ENCODE data around the gene SESN2.

SESN2 gene

DNA sequence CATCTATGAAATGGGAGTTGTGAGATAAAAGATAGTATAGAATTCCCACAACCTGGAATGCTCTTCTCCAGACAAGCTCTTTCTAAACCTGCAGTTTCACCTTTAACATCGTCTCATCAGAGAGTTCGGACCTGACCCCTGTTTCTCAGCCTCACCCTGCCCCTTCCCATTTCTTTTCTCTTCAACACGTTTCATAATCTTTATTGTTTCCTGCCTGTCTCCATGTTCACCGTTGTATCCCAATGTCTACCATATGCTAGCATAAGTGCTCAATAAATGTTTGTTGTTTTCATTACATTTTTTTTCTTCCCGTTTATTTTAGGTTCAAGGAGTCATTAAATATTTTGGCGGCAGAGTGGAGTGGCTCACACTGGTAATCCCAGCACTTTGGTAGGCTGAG is 32.4 kb downstream of the SESN2 start:
- Histone ChIP-seq H3K27me3 (replicated peaks) (no peaks in the 10 kb centered on the region), H3K4me3 (ENCODE audit: low read depth, low read length) (no peak overlapping the region), H3K36me3 (replicated peaks) (no peaks in the 10 kb centered on the region), H3K27ac (no peak overlapping the region)
- no peak for DNase-seq
- TF ChIP-seq, protein P1, sequence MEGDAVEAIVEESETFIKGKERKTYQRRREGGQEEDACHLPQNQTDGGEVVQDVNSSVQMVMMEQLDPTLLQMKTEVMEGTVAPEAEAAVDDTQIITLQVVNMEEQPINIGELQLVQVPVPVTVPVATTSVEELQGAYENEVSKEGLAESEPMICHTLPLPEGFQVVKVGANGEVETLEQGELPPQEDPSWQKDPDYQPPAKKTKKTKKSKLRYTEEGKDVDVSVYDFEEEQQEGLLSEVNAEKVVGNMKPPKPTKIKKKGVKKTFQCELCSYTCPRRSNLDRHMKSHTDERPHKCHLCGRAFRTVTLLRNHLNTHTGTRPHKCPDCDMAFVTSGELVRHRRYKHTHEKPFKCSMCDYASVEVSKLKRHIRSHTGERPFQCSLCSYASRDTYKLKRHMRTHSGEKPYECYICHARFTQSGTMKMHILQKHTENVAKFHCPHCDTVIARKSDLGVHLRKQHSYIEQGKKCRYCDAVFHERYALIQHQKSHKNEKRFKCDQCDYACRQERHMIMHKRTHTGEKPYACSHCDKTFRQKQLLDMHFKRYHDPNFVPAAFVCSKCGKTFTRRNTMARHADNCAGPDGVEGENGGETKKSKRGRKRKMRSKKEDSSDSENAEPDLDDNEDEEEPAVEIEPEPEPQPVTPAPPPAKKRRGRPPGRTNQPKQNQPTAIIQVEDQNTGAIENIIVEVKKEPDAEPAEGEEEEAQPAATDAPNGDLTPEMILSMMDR (IDR thresholded peaks at IDR 0.05; ENCODE audit: low read depth, low read length, missing control alignments): no peak
- in situ Hi-C loops (cut with HindIII; ENCODE audit: low pct_ligation_motif_present, low sequenced_read_pairs): no loop called here

DNA sequence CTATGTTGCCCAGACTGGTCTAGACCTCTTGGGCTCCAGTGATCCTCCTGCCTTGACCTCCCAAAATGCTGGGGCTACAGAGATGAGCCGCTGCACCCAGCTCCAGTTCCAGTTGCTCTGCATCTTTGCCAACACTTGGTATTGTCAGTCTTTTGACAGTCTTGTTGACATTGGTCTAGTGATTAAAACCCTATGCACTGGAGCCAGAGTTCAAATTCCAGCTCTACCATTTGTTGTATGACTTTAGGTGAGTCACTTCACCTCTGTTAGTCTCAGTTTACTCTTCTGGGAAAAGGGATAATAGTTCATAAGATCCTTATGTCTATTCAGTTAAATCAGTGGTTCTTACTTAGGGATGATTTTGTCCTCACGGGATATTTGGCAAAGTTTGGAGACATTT is 36.6 kb downstream of the SESN2 start:
- TF ChIP-seq, protein P1 (IDR thresholded peaks at IDR 0.05; ENCODE audit: low read depth, low read length, missing control alignments): no peak
- no peaks in the 10 kb centered on the region for H3K36me3 ChIP-seq (replicated peaks)
- no peak overlapping the region for H3K27ac ChIP-seq
- no peak for DNase-seq
- H3K27me3 ChIP-seq (replicated peaks): no peaks in the 10 kb centered on the region
- H3K4me3 ChIP-seq (ENCODE audit: low read depth, low read length): no peak overlapping the region
- in situ Hi-C loops (cut with HindIII; ENCODE audit: low pct_ligation_motif_present, low sequenced_read_pairs): no loop called here

DNA sequence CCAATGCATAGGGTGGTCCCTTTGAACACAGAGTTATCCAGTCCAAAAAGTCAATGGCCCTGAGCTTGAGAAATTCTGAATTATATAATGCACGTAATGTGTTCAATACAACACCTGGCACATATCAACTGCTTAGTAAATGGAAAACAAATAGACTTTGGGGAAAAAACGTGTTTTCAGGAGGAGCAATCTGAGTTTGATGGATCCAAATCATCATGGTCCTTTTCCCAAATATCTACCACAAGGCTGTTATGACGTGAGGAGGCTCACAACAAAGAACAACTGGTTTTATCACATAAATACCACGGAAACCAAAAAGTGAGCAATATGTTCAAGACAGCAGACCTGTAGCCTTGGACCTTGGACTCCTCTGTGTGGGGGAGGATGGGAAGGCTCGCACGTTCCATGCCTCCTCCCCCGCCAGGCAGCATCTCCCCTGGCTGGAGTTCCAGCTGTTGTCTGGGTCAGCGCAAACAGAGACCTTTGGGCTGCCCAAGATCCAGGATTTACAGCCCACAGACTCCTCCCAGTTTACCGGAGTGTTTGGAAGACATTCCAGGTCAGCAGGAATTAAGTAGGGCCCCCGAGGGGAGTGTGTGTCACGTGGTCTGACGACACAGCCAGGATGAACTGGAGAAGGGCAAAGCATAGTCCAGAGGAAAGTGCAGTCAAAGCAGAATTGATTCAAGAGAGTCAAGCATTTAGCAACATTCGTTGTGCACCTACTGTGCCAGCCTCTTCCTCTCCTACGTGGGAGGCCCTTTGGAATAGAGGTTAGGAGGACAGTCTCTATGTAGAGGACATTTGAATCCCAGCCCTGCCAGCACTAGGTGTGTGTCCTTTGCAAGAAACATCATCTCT is 37.3 kb downstream of the SESN2 start:
- TF ChIP-seq, protein P1 (IDR thresholded peaks at IDR 0.05; ENCODE audit: low read depth, low read length, missing control alignments): no peak
- H3K27me3 ChIP-seq (replicated peaks): no peaks in the 10 kb centered on the region
- DNase-seq: no peak
- peak overlapping the region; percentile 37 for H3K4me3 ChIP-seq (ENCODE audit: low read depth, low read length)
- no peaks in the 10 kb centered on the region for H3K36me3 ChIP-seq (replicated peaks)
- no peak overlapping the region for H3K27ac ChIP-seq
- in situ Hi-C loops (cut with HindIII; ENCODE audit: low pct_ligation_motif_present, low sequenced_read_pairs): no loop called here

DNA sequence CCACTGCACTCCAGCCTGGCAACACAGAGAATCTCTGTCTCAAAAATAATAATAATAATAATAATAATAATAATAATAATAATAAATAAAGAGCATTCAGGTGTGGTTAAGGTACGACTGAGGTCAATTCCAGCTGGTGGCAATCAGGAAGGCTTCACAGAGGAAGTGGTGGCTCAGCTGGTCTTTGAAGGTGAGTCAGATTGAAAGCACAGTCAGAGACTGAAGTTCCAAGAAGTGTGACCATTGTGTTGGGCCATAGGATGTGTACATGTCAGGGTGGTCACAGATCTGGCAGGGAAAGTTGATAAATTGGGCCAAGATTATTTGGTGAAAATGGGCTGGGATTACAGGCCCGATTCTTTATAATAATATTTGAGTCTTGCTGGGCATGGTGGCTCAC is 38.5 kb downstream of the SESN2 start:
- no peak for DNase-seq
- Histone ChIP-seq H3K27me3 (replicated peaks) (no peaks in the 10 kb centered on the region), H3K4me3 (ENCODE audit: low read depth, low read length) (no peak overlapping the region), H3K27ac (no peak overlapping the region), H3K36me3 (replicated peaks) (no peaks in the 10 kb centered on the region)
- TF ChIP-seq, protein P1 (IDR thresholded peaks at IDR 0.05; ENCODE audit: low read depth, low read length, missing control alignments): no peak
- in situ Hi-C loops (cut with HindIII; ENCODE audit: low pct_ligation_motif_present, low sequenced_read_pairs): no loop called here

DNA sequence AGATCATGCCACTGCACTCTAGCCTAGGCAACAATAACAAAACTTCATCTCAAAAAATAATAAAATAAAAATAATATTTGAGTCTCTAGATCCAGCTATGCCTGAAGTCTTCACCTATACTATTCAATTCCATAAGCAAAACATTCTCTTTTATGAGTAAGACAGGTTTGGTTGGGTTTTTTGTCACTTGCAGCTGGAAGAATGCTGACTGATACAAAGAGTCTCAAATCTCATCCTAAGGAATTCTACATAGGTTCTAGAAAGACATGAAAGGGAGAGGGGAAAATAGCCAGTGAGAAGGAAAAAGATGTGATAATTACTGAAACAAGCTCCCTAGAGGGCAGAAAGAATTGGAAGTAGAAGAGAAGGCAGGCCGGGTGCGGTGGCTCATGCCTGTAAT is 39.1 kb downstream of the SESN2 start:
- TF ChIP-seq, protein P1 (IDR thresholded peaks at IDR 0.05; ENCODE audit: low read depth, low read length, missing control alignments): no peak
- H3K27me3 ChIP-seq (replicated peaks): no peaks in the 10 kb centered on the region
- in situ Hi-C loops (cut with HindIII; ENCODE audit: low pct_ligation_motif_present, low sequenced_read_pairs): no loop called here
- H3K4me3 ChIP-seq (ENCODE audit: low read depth, low read length): no peak overlapping the region
- no peaks in the 10 kb centered on the region for H3K36me3 ChIP-seq (replicated peaks)
- no peak for DNase-seq
- no peak overlapping the region for H3K27ac ChIP-seq

Data from brain microvascular endothelial cell (primary cell).